HepG2 (cell line): ENCODE data around the gene CCDC170. TPM values are rescaled to one million over a fixed set of nuclear protein-coding genes. Genes with fewer than 3 reads are reported as not detected.

Experiments
- ARNT2 ChIP-seq: sonication (generic); formaldehyde crosslinking; IDR thresholded peaks from 2 replicates; pipeline ENCODE4 v1.8.0; 2022; ENCODE audit warnings: mild to moderate bottlenecking, low read depth, missing genetic modification reagents, moderate library complexity
- ELK4 ChIP-seq: sonication (generic); formaldehyde crosslinking; IDR thresholded peaks from 2 replicates; pipeline ENCODE4 v1.9.0; 2021; ENCODE audit warnings: missing genetic modification reagents, borderline replicate concordance
- ETV6 ChIP-seq: sonication (generic); formaldehyde crosslinking; conservative IDR thresholded peaks from 2 replicates; pipeline ENCODE4 v1.4.0; 2020; ENCODE audit warnings: missing genetic modification reagents
- GATA4 ChIP-seq: sonication (generic); IDR thresholded peaks from 2 replicates; pipeline ENCODE4 v1.6.1; 2016; ENCODE audit warnings: antibody characterized with exemption, low read depth, borderline replicate concordance
- KAT8 ChIP-seq: IDR thresholded peaks from 2 replicates; pipeline ENCODE4 v1.6.1; 2016; ENCODE audit warnings: missing genetic modification reagents, missing compliant biosample characterization
- MEIS1 ChIP-seq: sonication (generic); formaldehyde crosslinking; IDR thresholded peaks from 2 replicates; pipeline ENCODE4 v1.9.0; 2021; ENCODE audit warnings: mild to moderate bottlenecking, missing genetic modification reagents, moderate library complexity, borderline replicate concordance
- NAIF1 ChIP-seq: sonication (generic); formaldehyde crosslinking; IDR thresholded peaks from 2 replicates; pipeline ENCODE4 v1.5.0; 2020; ENCODE audit warnings: mild to moderate bottlenecking, missing genetic modification reagents, borderline replicate concordance
- NKX3-1 ChIP-seq: sonication (generic); formaldehyde crosslinking; IDR thresholded peaks from 2 replicates; pipeline ENCODE4 v1.5.0; 2020; ENCODE audit warnings: missing genetic modification reagents
- NR2F6 ChIP-seq, 2 experiments: IDR thresholded peaks; 2 replicates each; pipeline ENCODE4 v1.6.1; 2016; ENCODE audit warnings: antibody characterized with exemption in 1 of 2, mild to moderate bottlenecking in 1 of 2
- PHF8 ChIP-seq: sonication (generic); formaldehyde crosslinking; IDR thresholded peaks from 2 replicates; pipeline ENCODE4 v1.5.0; 2020; ENCODE audit warnings: missing genetic modification reagents
- REL ChIP-seq: sonication (generic); formaldehyde crosslinking; conservative IDR thresholded peaks from 2 replicates; pipeline ENCODE4 v1.8.0; 2022; ENCODE audit warnings: mild to moderate bottlenecking, missing genetic modification reagents, moderate library complexity
- SKIL ChIP-seq: sonication (generic); formaldehyde crosslinking; IDR thresholded peaks from 2 replicates; pipeline ENCODE4 v1.8.0; 2022; ENCODE audit warnings: missing genetic modification reagents, mild to moderate bottlenecking, moderate library complexity, borderline replicate concordance
- TCF7L2 ChIP-seq: IDR thresholded peaks from 2 replicates; pipeline ENCODE4 v1.6.1; 2011; ENCODE audit warnings: mild to moderate bottlenecking, low read depth, low read length, moderate library complexity
- TFE3 ChIP-seq: IDR thresholded peaks from 2 replicates; pipeline ENCODE4 v1.6.1; 2016
- ZFP1 ChIP-seq: IDR thresholded peaks from 2 replicates; pipeline ENCODE4 v1.6.1; 2016
- ZNF280B ChIP-seq: sonication (generic); formaldehyde crosslinking; IDR thresholded peaks from 2 replicates; pipeline ENCODE4 v1.5.0; 2020; ENCODE audit warnings: missing genetic modification reagents, mild to moderate bottlenecking, borderline replicate concordance
- ZNF501 ChIP-seq: sonication (generic); formaldehyde crosslinking; IDR thresholded peaks from 2 replicates; pipeline ENCODE4 v1.5.1; 2020; ENCODE audit warnings: mild to moderate bottlenecking, moderate library complexity, missing genetic modification reagents
- ZNF512B ChIP-seq: sonication (generic); formaldehyde crosslinking; IDR thresholded peaks from 2 replicates; pipeline ENCODE4 v1.5.1; 2020; ENCODE audit warnings: missing genetic modification reagents, mild to moderate bottlenecking, borderline replicate concordance
- ZNF567 ChIP-seq: sonication (generic); formaldehyde crosslinking; IDR thresholded peaks from 2 replicates; pipeline ENCODE4 v1.8.1; 2023; ENCODE audit warnings: mild to moderate bottlenecking, missing genetic modification reagents, borderline replicate concordance
- ZSCAN20 ChIP-seq: sonication (generic); formaldehyde crosslinking; IDR thresholded peaks from 2 replicates; pipeline ENCODE4 v1.4.0; 2020; ENCODE audit warnings: missing genetic modification reagents, mild to moderate bottlenecking, borderline replicate concordance
- ZSCAN22 ChIP-seq: sonication (generic); formaldehyde crosslinking; IDR thresholded peaks from 2 replicates; pipeline ENCODE4 v1.4.0; 2020; ENCODE audit warnings: mild to moderate bottlenecking, missing genetic modification reagents
- ZSCAN9 ChIP-seq: IDR thresholded peaks from 2 replicates; pipeline ENCODE4 v1.6.1; 2016; ENCODE audit warnings: borderline replicate concordance
- polyA plus RNA-seq, 8 experiments: library from polyadenylated mRNA; depleted of rRNA in 3 of 8; stranded (reverse) in 7 of 8; unstranded in 1 of 8; fragments of >200 nt; fragmentation: Illumina TruSeq in 4 of 8; extraction: Trizol in 4 of 8; gene quantifications; 2 replicates each; pipeline versions ENCODE4 v1.2.1 to v1.2.3, GENCODE V29; 2011 to 2016; ENCODE audit warnings: low read depth in 4 of 8, missing spikeins in 1 of 8, mixed read lengths in 1 of 8; ENCODE audit not compliant: insufficient read depth in 1 of 8
- total RNA-seq, 5 experiments: library from RNA; depleted of rRNA; stranded (reverse); fragments of >200 nt; fragmentation: Illumina TruSeq; extraction: Trizol; gene quantifications; 2 replicates each; pipeline ENCODE4 v1.2.3, GENCODE V29; 2016; ENCODE audit warnings: low read depth in 1 of 5

Gene CCDC170
- total and polyA plus RNA-seq, 2 of the 13 experiments (the other 11 are each of a cell fraction or from before 2014, with no cell fraction given) = 0.90 to 5.1 TPM

- peak; percentile 84 for TF ChIP-seq ZSCAN9 (CRISPR knock-in tag)
- no peak for TF ChIP-seq ELK4 (CRISPR knock-in tag)
- no peak for TF ChIP-seq PHF8 (CRISPR knock-in tag)
- peak; percentile 80 for TF ChIP-seq KAT8
- peak; percentile 93 for TF ChIP-seq NR2F6 (IDR thresholded peaks at IDR 0.05)
- TF ChIP-seq NR2F6 (CRISPR knock-in tag; IDR thresholded peaks at IDR 0.05) = peak; percentile 95
- TF ChIP-seq ETV6 (CRISPR knock-in tag) = no peak
- TF ChIP-seq ZNF567 (CRISPR knock-in tag) = no peak
- no peak for TF ChIP-seq SKIL
- 0 out of 2 replicates have a peak, but pooled peaks have one; percentile 32 for TF ChIP-seq ZSCAN20 (CRISPR knock-in tag)
- TF ChIP-seq ZSCAN22 = no peak
- TF ChIP-seq MEIS1 = no peak
- no peak for TF ChIP-seq ZNF280B (CRISPR knock-in tag)
- TF ChIP-seq TCF7L2 = peak; percentile 63; the same call in 1 of the 2 replicates
- peak; percentile 71; the same call in 1 of the 2 replicates for TF ChIP-seq TFE3 (CRISPR knock-in tag)
- no peak for TF ChIP-seq ARNT2
- TF ChIP-seq REL (CRISPR knock-in tag) = no peak
- no peak for TF ChIP-seq NAIF1 (CRISPR knock-in tag)
- TF ChIP-seq ZNF512B (CRISPR knock-in tag) = no peak
- TF ChIP-seq ZNF501 (CRISPR knock-in tag) = no peak
- peak; percentile 91; the same call in 1 of the 2 replicates for TF ChIP-seq ZFP1 (CRISPR knock-in tag)
- peak; percentile 47; the same call in 1 of the 2 replicates for TF ChIP-seq NKX3-1 (CRISPR knock-in tag)
- TF ChIP-seq GATA4 = peak; percentile 86; the same call in 1 of the 2 replicates
These were observed 164.3 kb downstream of the CCDC170 start (continued) for GRCh38 chr6:151658091-151658490.
